K562 (cell line): ENCODE measurements around the gene GIPC3. TPM values are rescaled to one million over a fixed set of nuclear protein-coding genes. Genes with fewer than 3 reads are reported as not detected.
A peak's percentile ranks its signal among the peaks of the same experiment; 100 is the strongest.

Experiments used
- BHLHE40 ChIP-seq: IDR thresholded peaks from 2 replicates; pipeline ENCODE4 v1.6.1; 2011; ENCODE audit warnings: low read length, improper control_type of control experiment
- GATAD2A ChIP-seq: fragments of 450-650 bp; IDR thresholded peaks from 2 replicates; pipeline ENCODE4 v1.6.1; 2017
- IRF1 ChIP-seq: sonication (generic); formaldehyde crosslinking; IDR thresholded peaks from 2 replicates; pipeline ENCODE4 v1.8.0; 2022; ENCODE audit warnings: missing genetic modification reagents, mild to moderate bottlenecking, borderline replicate concordance
- IRF9 ChIP-seq: fragments of 450-650 bp; IDR thresholded peaks from 2 replicates; pipeline ENCODE4 v1.6.1; 2016; ENCODE audit warnings: missing biosample characterization, missing genetic modification characterization
- KDM1A ChIP-seq, 2 experiments: fragments of 450-650 bp; IDR thresholded peaks; 2 replicates each; pipeline ENCODE4 v1.6.1; 2016; ENCODE audit warnings: mild to moderate bottlenecking in 2 of 2
- KLF10 ChIP-seq: fragments of 250-450 bp; sonication (Bioruptor Pico); IDR thresholded peaks from 2 replicates; pipeline ENCODE4 v1.6.1; 2021; ENCODE audit warnings: matching md5 sums
- LEF1 ChIP-seq: fragments of 450-650 bp; IDR thresholded peaks from 2 replicates; pipeline ENCODE4 v1.6.1; 2016; ENCODE audit warnings: mild to moderate bottlenecking
- MXD1 ChIP-seq: fragments of 250-450 bp; sonication (Bioruptor Pico); IDR thresholded peaks from 2 replicates; pipeline ENCODE4 v1.8.0; 2021; ENCODE audit warnings: borderline replicate concordance, mild to moderate bottlenecking, moderate library complexity; ENCODE audit not compliant: poor library complexity, severe bottlenecking
- NELFE ChIP-seq: IDR thresholded peaks from 2 replicates; pipeline ENCODE4 v1.6.1; 2011; ENCODE audit warnings: mild to moderate bottlenecking; ENCODE audit not compliant: insufficient read depth, insufficient read length
- NFYB ChIP-seq: IDR thresholded peaks from 2 replicates; pipeline ENCODE4 v1.6.1; 2011; ENCODE audit warnings: mild to moderate bottlenecking, moderate library complexity; ENCODE audit not compliant: insufficient read length; ENCODE audit errors: extremely low read depth
- PTBP1 ChIP-seq: fragments of 200-400 bp; formaldehyde crosslinking; IDR thresholded peaks from 2 replicates; pipeline ENCODE4 v1.6.1; 2017; ENCODE audit warnings: low read depth, low read length
- SAFB ChIP-seq: fragments of 200-400 bp; formaldehyde crosslinking; IDR thresholded peaks from 2 replicates; pipeline ENCODE4 v1.6.1; 2017; ENCODE audit warnings: low read depth, low read length, borderline replicate concordance
- SMARCA5 ChIP-seq: fragments of 450-650 bp; IDR thresholded peaks from 2 replicates; pipeline ENCODE4 v1.6.1; 2016
- TGIF2 ChIP-seq: sonication (generic); formaldehyde crosslinking; IDR thresholded peaks from 2 replicates; pipeline ENCODE4 v1.8.1; 2022; ENCODE audit warnings: mild to moderate bottlenecking, missing genetic modification reagents, moderate library complexity
- ZNF318 ChIP-seq, 2 experiments: fragments of 450-650 bp; IDR thresholded peaks; 2 replicates each; pipeline ENCODE4 v1.6.1; 2016; ENCODE audit warnings: mild to moderate bottlenecking in 2 of 2, borderline replicate concordance in 1 of 2, low read depth in 1 of 2, moderate library complexity in 1 of 2
- ZNF408 ChIP-seq: fragments of 250-450 bp; sonication (Bioruptor Pico); IDR thresholded peaks from 2 replicates; pipeline ENCODE4 v1.4.0; 2020; ENCODE audit warnings: low read depth, mild to moderate bottlenecking, moderate library complexity
- ZNF830 ChIP-seq: fragments of 250-450 bp; sonication (Bioruptor Pico); IDR thresholded peaks from 2 replicates; pipeline ENCODE4 v1.5.0; 2021; ENCODE audit warnings: mild to moderate bottlenecking
- polyA plus RNA-seq, 8 experiments: library from polyadenylated mRNA; depleted of rRNA in 4 of 8; stranded (reverse) in 5 of 8; unstranded in 3 of 8; fragments of >200 nt; fragmentation: Nextera tagmentation in 2 of 8; fragmentation: Illumina TruSeq in 1 of 8; extraction: Ambion mirVana in 2 of 8; extraction: Trizol in 1 of 8; gene quantifications; 2 replicates each; pipeline versions ENCODE4 v1.2.1 to v1.2.3, GENCODE V29; 2011 to 2014; ENCODE audit warnings: inconsistent platforms in 1 of 8, missing spikeins in 1 of 8
- total RNA-seq, 7 experiments: library from RNA; depleted of rRNA in 6 of 7; stranded (reverse); fragments of >200 nt in 6 of 7; fragmentation: Illumina TruSeq in 2 of 7; extraction: Trizol in 2 of 7; gene quantifications; 2 replicates each; pipeline versions ENCODE4 v1.2.1 to v1.2.3, GENCODE V29; 2011 to 2021; ENCODE audit warnings: low replicate concordance in 1 of 7

Gene GIPC3
- total and polyA plus RNA-seq, 9 of the 15 experiments (the other 6 are each of a cell fraction or from before 2014, with no cell fraction given), result 0.03 to 3.6 (median 1.5) TPM; not detected in 1

GRCh38 chr19:3563709-3564524, 21.4 kb upstream of the GIPC3 start (continued):
- TF ChIP-seq IRF9 (tag), result no peak
- no peak for TF ChIP-seq MXD1 (CRISPR knock-in tag)
- peak; percentile 59 to 76 for TF ChIP-seq KDM1A (IDR thresholded peaks at IDR 0.05)
- no peak for TF ChIP-seq SAFB
- TF ChIP-seq ZNF408 (CRISPR knock-in tag), result no peak
- TF ChIP-seq PTBP1, result peak; percentile 57; the same call in 1 of the 2 replicates
- no peak for TF ChIP-seq KLF10 (CRISPR knock-in tag)
- TF ChIP-seq ZNF830, result no peak
- TF ChIP-seq ZNF318 (IDR thresholded peaks at IDR 0.05; ENCODE audit: borderline replicate concordance in 1 of 2, low read depth in 1 of 2), result no peak
- peak; percentile 44; the same call in 1 of the 2 replicates for TF ChIP-seq SMARCA5
- TF ChIP-seq IRF1 (CRISPR knock-in tag), result no peak
- TF ChIP-seq GATAD2A, result no peak
- TF ChIP-seq TGIF2, result no peak
- TF ChIP-seq NELFE, result no peak
- TF ChIP-seq NFYB, result no peak
- no peak for TF ChIP-seq BHLHE40
- no peak for TF ChIP-seq LEF1
